Stimulated activated CD4-positive, alpha-beta T cell treated with anti-CD3 and anti-CD28 coated beads, Interleukin-1b, Interleukin-23, amount 100 ng/mL, for 48 hours (primary cell): ENCODE measurements around the gene LMAN1.

Experiments
- DNase-seq: peaks from one replicate; pipeline ENCODE4 v3.0.0-alpha.2; 2020

LMAN1 gene

GRCh38 chr18:59359576-59359952, 499 bp upstream of the LMAN1 start:
- no peak for DNase-seq

- no peak for DNase-seq
Measured at GRCh38 chr18:59358414-59358711, 702 bp downstream of the LMAN1 start.

GRCh38 chr18:59357928-59358327, 1.1 kb downstream of the LMAN1 start:
- DNase-seq, result no peak

- DNase-seq, result no peak
Measured at GRCh38 chr18:59354731-59355130, 4.3 kb downstream of the LMAN1 start.

- DNase-seq, result no peak
Measured at GRCh38 chr18:59353079-59353680, 5.9 kb downstream of the LMAN1 start.

- DNase-seq, result no peak
Measured at GRCh38 chr18:59352250-59352855, 6.7 kb downstream of the LMAN1 start.

GRCh38 chr18:59345556-59345955, 13.5 kb downstream of the LMAN1 start:
- no peak for DNase-seq

GRCh38 chr18:59344996-59345395, 14.1 kb downstream of the LMAN1 start:
- DNase-seq, result no peak

- DNase-seq, result no peak
Measured at GRCh38 chr18:59343926-59344325, 15.1 kb downstream of the LMAN1 start.

- DNase-seq, result no peak
Measured at GRCh38 chr18:59340817-59341216, 18.2 kb downstream of the LMAN1 start.

GRCh38 chr18:59340312-59340711, 18.8 kb downstream of the LMAN1 start:
- no peak for DNase-seq

- DNase-seq, result no peak
Measured at GRCh38 chr18:59332986-59333385, 26.1 kb downstream of the LMAN1 start.

GRCh38 chr18:59328683-59329082, 30.4 kb downstream of the LMAN1 start:
- no peak for DNase-seq

- DNase-seq, result no peak
Measured at GRCh38 chr18:59325965-59326364, 33.1 kb downstream of the LMAN1 start.

GRCh38 chr18:59324623-59324971, 34.5 kb downstream of the LMAN1 start:
- DNase-seq, result no peak

GRCh38 chr18:59323931-59324622, 35.0 kb downstream of the LMAN1 start:
- no peak for DNase-seq

GRCh38 chr18:59318460-59319050, 40.5 kb downstream of the LMAN1 start, which contains the start of gene CPLX4:
Gene CPLX4 (minus strand): TSS chr18:59318649. CDS start chr18:59318462, 187 bp downstream.
- DNase-seq, result no peak

GRCh38 chr18:59311631-59312030, 47.4 kb downstream of the LMAN1 start:
- DNase-seq, result no peak

- no peak for DNase-seq
Measured at GRCh38 chr18:59308938-59309260, 50.2 kb downstream of the LMAN1 start.

GRCh38 chr18:59308248-59308937, 50.7 kb downstream of the LMAN1 start:
- peak; percentile 52 for DNase-seq

- DNase-seq, result no peak
Measured at GRCh38 chr18:59306640-59307039, 52.4 kb downstream of the LMAN1 start.

GRCh38 chr18:59305295-59305694, 53.8 kb downstream of the LMAN1 start:
- no peak for DNase-seq

GRCh38 chr18:59303656-59304195, 55.3 kb downstream of the LMAN1 start:
- no peak for DNase-seq

- DNase-seq, result no peak
Measured at GRCh38 chr18:59303006-59303405, 56.1 kb downstream of the LMAN1 start.
